ENCODE data around the gene IP6K1. TPM values are rescaled to one million over a fixed set of nuclear protein-coding genes. Genes with fewer than 3 reads are reported as not detected.

The IP6K1 gene
- total and polyA plus RNA-seq, 10 of the 15 experiments (the other 5 are each of a cell fraction or from before 2014, with no cell fraction given), result 1.3 to 30.6 (median 18.2) TPM

DNA sequence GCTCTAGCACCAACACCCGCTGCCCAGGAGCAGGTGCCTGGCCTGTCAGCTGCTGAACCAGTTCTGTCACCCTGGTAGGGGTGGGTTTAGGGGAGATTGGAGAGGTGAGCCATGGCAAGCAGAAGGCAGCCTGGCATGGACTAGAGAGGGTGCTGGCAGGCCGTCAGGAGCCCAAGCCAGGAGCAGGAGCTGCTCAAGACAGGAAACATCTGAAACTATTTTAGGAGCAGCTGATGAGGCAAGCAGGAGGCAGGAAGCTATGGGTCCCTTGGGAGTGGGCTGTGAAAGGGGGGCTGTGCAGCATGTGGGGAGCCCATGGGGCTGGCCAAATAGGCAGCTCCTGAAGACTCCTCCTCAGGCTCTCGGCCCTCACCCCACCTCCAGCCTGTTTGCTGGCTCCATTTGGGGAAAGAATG is 19.0 kb upstream of the IP6K1 start (continued):
- 0 out of 2 replicates have a peak, but pooled peaks have one; percentile 34 for TF ChIP-seq ATF7 (IDR thresholded peaks at IDR 0.05; ENCODE audit: low read depth)
- TF ChIP-seq FOXM1 (IDR thresholded peaks at IDR 0.05; ENCODE audit: low read depth, low read length), result no peak
- TF ChIP-seq NR2F1 (conservative IDR thresholded peaks at IDR 0.05), result no peak
- no peak for TF ChIP-seq ESRRA (IDR thresholded peaks at IDR 0.05; ENCODE audit: low read length)
- TF ChIP-seq CREM (IDR thresholded peaks at IDR 0.05; ENCODE audit: low read depth), result no peak
- TF ChIP-seq PAX5 (IDR thresholded peaks at IDR 0.05; ENCODE audit: borderline replicate concordance, low read depth, low read length), result 0 out of 2 replicates have a peak, but pooled peaks have one; percentile 24
- no peak for TF ChIP-seq RAD21 (IDR thresholded peaks at IDR 0.05; ENCODE audit: insufficient read depth, low read depth, low read length)
- TF ChIP-seq, protein P1, sequence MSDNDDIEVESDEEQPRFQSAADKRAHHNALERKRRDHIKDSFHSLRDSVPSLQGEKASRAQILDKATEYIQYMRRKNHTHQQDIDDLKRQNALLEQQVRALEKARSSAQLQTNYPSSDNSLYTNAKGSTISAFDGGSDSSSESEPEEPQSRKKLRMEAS (IDR thresholded peaks at IDR 0.05; ENCODE audit: low read depth, low read length), result no peak
- no peak for TF ChIP-seq ZSCAN29 (IDR thresholded peaks at IDR 0.05)
- no peak for TF ChIP-seq PML (IDR thresholded peaks at IDR 0.05; ENCODE audit: low read length)
- TF ChIP-seq, protein P2, sequence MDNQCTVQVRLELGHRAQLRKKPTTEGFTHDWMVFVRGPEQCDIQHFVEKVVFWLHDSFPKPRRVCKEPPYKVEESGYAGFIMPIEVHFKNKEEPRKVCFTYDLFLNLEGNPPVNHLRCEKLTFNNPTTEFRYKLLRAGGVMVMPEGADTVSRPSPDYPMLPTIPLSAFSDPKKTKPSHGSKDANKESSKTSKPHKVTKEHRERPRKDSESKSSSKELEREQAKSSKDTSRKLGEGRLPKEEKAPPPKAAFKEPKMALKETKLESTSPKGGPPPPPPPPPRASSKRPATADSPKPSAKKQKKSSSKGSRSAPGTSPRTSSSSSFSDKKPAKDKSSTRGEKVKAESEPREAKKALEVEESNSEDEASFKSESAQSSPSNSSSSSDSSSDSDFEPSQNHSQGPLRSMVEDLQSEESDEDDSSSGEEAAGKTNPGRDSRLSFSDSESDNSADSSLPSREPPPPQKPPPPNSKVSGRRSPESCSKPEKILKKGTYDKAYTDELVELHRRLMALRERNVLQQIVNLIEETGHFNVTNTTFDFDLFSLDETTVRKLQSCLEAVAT (IDR thresholded peaks at IDR 0.05), result no peak
- TF ChIP-seq WRNIP1 (IDR thresholded peaks at IDR 0.05; ENCODE audit: borderline replicate concordance, low read depth, low read length), result no peak
- TF ChIP-seq ZNF384 (IDR thresholded peaks at IDR 0.05; ENCODE audit: borderline replicate concordance, low read depth, low read length), result no peak
- TF ChIP-seq, protein P3, sequence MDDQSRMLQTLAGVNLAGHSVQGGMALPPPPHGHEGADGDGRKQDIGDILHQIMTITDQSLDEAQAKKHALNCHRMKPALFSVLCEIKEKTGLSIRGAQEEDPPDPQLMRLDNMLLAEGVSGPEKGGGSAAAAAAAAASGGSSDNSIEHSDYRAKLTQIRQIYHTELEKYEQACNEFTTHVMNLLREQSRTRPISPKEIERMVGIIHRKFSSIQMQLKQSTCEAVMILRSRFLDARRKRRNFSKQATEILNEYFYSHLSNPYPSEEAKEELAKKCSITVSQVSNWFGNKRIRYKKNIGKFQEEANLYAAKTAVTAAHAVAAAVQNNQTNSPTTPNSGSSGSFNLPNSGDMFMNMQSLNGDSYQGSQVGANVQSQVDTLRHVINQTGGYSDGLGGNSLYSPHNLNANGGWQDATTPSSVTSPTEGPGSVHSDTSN (IDR thresholded peaks at IDR 0.05; ENCODE audit: insufficient replicate concordance, low read depth, low read length), result no peak
- TF ChIP-seq, protein P4, sequence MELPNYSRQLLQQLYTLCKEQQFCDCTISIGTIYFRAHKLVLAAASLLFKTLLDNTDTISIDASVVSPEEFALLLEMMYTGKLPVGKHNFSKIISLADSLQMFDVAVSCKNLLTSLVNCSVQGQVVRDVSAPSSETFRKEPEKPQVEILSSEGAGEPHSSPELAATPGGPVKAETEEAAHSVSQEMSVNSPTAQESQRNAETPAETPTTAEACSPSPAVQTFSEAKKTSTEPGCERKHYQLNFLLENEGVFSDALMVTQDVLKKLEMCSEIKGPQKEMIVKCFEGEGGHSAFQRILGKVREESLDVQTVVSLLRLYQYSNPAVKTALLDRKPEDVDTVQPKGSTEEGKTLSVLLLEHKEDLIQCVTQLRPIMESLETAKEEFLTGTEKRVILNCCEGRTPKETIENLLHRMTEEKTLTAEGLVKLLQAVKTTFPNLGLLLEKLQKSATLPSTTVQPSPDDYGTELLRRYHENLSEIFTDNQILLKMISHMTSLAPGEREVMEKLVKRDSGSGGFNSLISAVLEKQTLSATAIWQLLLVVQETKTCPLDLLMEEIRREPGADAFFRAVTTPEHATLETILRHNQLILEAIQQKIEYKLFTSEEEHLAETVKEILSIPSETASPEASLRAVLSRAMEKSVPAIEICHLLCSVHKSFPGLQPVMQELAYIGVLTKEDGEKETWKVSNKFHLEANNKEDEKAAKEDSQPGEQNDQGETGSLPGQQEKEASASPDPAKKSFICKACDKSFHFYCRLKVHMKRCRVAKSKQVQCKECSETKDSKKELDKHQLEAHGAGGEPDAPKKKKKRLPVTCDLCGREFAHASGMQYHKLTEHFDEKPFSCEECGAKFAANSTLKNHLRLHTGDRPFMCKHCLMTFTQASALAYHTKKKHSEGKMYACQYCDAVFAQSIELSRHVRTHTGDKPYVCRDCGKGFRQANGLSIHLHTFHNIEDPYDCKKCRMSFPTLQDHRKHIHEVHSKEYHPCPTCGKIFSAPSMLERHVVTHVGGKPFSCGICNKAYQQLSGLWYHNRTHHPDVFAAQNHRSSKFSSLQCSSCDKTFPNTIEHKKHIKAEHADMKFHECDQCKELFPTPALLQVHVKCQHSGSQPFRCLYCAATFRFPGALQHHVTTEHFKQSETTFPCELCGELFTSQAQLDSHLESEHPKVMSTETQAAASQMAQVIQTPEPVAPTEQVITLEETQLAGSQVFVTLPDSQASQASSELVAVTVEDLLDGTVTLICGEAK (IDR thresholded peaks at IDR 0.05; ENCODE audit: borderline replicate concordance), result no peak
- no peak for TF ChIP-seq ASH2L (IDR thresholded peaks at IDR 0.05; ENCODE audit: borderline replicate concordance, low read depth)
- TF ChIP-seq, protein P5, sequence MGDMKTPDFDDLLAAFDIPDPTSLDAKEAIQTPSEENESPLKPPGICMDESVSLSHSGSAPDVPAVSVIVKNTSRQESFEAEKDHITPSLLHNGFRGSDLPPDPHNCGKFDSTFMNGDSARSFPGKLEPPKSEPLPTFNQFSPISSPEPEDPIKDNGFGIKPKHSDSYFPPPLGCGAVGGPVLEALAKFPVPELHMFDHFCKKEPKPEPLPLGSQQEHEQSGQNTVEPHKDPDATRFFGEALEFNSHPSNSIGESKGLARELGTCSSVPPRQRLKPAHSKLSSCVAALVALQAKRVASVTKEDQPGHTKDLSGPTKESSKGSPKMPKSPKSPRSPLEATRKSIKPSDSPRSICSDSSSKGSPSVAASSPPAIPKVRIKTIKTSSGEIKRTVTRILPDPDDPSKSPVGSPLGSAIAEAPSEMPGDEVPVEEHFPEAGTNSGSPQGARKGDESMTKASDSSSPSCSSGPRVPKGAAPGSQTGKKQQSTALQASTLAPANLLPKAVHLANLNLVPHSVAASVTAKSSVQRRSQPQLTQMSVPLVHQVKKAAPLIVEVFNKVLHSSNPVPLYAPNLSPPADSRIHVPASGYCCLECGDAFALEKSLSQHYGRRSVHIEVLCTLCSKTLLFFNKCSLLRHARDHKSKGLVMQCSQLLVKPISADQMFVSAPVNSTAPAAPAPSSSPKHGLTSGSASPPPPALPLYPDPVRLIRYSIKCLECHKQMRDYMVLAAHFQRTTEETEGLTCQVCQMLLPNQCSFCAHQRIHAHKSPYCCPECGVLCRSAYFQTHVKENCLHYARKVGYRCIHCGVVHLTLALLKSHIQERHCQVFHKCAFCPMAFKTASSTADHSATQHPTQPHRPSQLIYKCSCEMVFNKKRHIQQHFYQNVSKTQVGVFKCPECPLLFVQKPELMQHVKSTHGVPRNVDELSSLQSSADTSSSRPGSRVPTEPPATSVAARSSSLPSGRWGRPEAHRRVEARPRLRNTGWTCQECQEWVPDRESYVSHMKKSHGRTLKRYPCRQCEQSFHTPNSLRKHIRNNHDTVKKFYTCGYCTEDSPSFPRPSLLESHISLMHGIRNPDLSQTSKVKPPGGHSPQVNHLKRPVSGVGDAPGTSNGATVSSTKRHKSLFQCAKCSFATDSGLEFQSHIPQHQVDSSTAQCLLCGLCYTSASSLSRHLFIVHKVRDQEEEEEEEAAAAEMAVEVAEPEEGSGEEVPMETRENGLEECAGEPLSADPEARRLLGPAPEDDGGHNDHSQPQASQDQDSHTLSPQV (IDR thresholded peaks at IDR 0.05), result no peak
